Stimulated activated CD4-positive, alpha-beta T cell treated with anti-CD3 and anti-CD28 coated beads, Interleukin-4, amount 100 ng/mL, for 24 hours (primary cell): Measurements from ENCODE around the gene OR10D3.
"Not testable (repeated sequence)": the region's sequence is repeated elsewhere in the genome, so short reads cannot be mapped to it uniquely, and the experiment has no call there.

Experiments used
- DNase-seq: peaks from one replicate; pipeline ENCODE4 v3.0.0-alpha.2; 2020

The OR10D3 gene

GRCh38 chr11:124183068-124183467 is at the start of gene OR10D3:
OR10D3 (plus strand) TSS chr11:124183345; CDS start chr11:124185270, 1,925 bp downstream.
- DNase-seq: no peak

GRCh38 chr11:124143034-124143433 is 40.1 kb upstream of the OR10D3 start:
- DNase-seq: no peak

GRCh38 chr11:124147951-124148350 is 35.2 kb upstream of the OR10D3 start:
- DNase-seq: no peak

- no peak for DNase-seq
Observed at GRCh38 chr11:124150684-124151083, 32.5 kb upstream of the OR10D3 start.

GRCh38 chr11:124152770-124153407 is 30.3 kb upstream of the OR10D3 start:
- no peak for DNase-seq

GRCh38 chr11:124153821-124154220 is 29.3 kb upstream of the OR10D3 start:
- DNase-seq: no peak

GRCh38 chr11:124159481-124159880 is 23.7 kb upstream of the OR10D3 start:
- DNase-seq: no peak

- DNase-seq: no peak
Observed at GRCh38 chr11:124160986-124161385, 22.2 kb upstream of the OR10D3 start.

- DNase-seq: no peak
Observed at GRCh38 chr11:124167826-124168231, 15.3 kb upstream of the OR10D3 start.

- no peak for DNase-seq
Observed at GRCh38 chr11:124168796-124169195, 14.3 kb upstream of the OR10D3 start.

- DNase-seq: not testable (repeated sequence)
Observed at GRCh38 chr11:124170315-124170714, 12.8 kb upstream of the OR10D3 start.

- DNase-seq: no peak
Observed at GRCh38 chr11:124170801-124171586, 12.2 kb upstream of the OR10D3 start.

- DNase-seq: no peak
Observed at GRCh38 chr11:124172101-124172500, 11.0 kb upstream of the OR10D3 start.

GRCh38 chr11:124172599-124172998 is 10.5 kb upstream of the OR10D3 start:
- DNase-seq: no peak

- no peak for DNase-seq
Observed at GRCh38 chr11:124174001-124174583, 9.1 kb upstream of the OR10D3 start.

- DNase-seq: no peak
Observed at GRCh38 chr11:124176925-124177715, 6.0 kb upstream of the OR10D3 start.

- no peak for DNase-seq
Observed at GRCh38 chr11:124179310-124179709, 3.8 kb upstream of the OR10D3 start.

GRCh38 chr11:124190298-124191139 is 7.4 kb downstream of the OR10D3 start:
- no peak for DNase-seq

GRCh38 chr11:124193221-124194010 is 10.3 kb downstream of the OR10D3 start:
- no peak for DNase-seq

- DNase-seq: no peak
Observed at GRCh38 chr11:124194293-124195188, 11.4 kb downstream of the OR10D3 start.
